Measurements from ENCODE around the gene LBHD2. TPM values are rescaled to one million over a fixed set of nuclear protein-coding genes. Genes with fewer than 3 reads are reported as not detected.
A peak's percentile ranks its signal among the peaks of the same experiment; 100 is the strongest.

Gene LBHD2
- polyA plus RNA-seq, 1 experiment, result not detected

DNA sequence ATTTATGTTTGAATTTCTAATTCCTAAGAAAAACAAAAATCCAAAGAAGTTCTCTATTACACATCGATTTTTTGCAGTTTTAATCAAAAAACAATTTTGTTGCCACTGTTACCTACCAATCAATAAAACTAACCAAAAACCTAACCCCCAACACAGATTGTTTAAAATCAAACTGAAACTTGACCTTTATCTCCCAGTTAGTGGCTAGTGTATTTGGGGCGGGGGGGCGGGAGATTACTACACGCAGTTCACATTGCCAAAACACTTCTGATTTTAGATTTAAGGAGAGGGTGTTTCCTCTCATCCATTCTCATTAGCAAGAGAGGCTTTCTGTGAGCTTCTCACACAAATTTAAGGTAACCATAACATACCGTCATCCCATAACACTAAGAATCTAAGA is 33.1 kb upstream of the LBHD2 start:
- no peak for DNase-seq (ENCODE audit: low read depth)
- CTCF ChIA-PET, result no interaction called here
- Histone ChIP-seq H3K4me3 (ENCODE audit: low read depth, low read length) (no peak overlapping the region), H3K36me3 (ENCODE audit: control insufficient read depth, insufficient read depth, low read length) (no peaks in the 10 kb centered on the region; the same call in 1 of the 2 replicates), H3K27me3 (ENCODE audit: control insufficient read depth, insufficient read depth, low read length) (no peaks in the 10 kb centered on the region)
- TF ChIP-seq, protein P1, sequence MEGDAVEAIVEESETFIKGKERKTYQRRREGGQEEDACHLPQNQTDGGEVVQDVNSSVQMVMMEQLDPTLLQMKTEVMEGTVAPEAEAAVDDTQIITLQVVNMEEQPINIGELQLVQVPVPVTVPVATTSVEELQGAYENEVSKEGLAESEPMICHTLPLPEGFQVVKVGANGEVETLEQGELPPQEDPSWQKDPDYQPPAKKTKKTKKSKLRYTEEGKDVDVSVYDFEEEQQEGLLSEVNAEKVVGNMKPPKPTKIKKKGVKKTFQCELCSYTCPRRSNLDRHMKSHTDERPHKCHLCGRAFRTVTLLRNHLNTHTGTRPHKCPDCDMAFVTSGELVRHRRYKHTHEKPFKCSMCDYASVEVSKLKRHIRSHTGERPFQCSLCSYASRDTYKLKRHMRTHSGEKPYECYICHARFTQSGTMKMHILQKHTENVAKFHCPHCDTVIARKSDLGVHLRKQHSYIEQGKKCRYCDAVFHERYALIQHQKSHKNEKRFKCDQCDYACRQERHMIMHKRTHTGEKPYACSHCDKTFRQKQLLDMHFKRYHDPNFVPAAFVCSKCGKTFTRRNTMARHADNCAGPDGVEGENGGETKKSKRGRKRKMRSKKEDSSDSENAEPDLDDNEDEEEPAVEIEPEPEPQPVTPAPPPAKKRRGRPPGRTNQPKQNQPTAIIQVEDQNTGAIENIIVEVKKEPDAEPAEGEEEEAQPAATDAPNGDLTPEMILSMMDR (IDR thresholded peaks at IDR 0.05; ENCODE audit: insufficient read depth, low read depth, low read length), result no peak
- POLR2A ChIA-PET, result no interaction called here

DNA sequence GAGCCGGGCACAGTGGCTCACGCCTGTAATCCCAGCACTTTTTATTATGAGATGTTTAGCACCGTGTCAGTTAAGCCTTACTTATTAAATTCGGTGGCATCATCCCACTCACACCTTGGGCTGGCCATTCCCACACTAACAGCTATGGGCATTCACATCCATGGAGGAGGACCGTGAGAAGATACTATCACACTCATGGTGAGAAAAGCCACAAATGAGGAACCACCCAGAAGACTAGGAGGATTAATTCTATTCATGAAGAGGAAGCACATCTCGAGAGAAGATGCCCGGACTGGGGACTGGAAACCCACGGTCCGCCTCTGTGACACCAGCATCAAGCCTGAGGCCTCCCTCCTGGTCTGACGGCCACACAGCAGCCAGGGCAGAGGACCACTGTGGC is 31.6 kb upstream of the LBHD2 start:
- no peak for DNase-seq (ENCODE audit: low read depth)
- Histone ChIP-seq H3K4me3 (ENCODE audit: low read depth, low read length) (no peak overlapping the region), H3K36me3 (ENCODE audit: control insufficient read depth, insufficient read depth, low read length) (no peaks in the 10 kb centered on the region; the same call in 1 of the 2 replicates), H3K27me3 (ENCODE audit: control insufficient read depth, insufficient read depth, low read length) (no peaks in the 10 kb centered on the region)
- POLR2A ChIA-PET, result no interaction called here
- CTCF ChIA-PET, result no interaction called here
- TF ChIP-seq, protein P1 (IDR thresholded peaks at IDR 0.05; ENCODE audit: insufficient read depth, low read depth, low read length), result no peak

DNA sequence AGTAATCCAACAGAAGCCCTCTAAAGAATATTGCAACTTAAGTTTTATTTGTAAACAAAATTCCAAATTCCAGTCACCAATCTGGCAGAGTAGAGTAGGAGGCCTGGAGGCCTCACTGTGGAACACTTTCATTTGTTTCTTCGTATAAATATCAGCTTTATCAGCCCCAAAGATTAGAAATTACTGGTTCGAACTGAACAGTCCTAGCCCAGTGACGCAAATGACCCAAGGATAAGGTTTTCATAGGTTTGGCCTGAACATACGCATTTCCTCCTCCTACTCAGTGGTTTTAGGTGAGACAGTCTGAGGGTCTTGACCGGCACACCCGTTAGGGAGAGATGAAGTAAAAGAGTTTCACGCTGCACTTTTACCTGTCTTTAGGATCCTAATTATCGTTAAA is 28.3 kb upstream of the LBHD2 start:
- no peak for DNase-seq (ENCODE audit: low read depth)
- H3K27me3 ChIP-seq (ENCODE audit: control insufficient read depth, insufficient read depth, low read length), result no peaks in the 10 kb centered on the region
- H3K36me3 ChIP-seq (ENCODE audit: control insufficient read depth, insufficient read depth, low read length), result no peaks in the 10 kb centered on the region
- POLR2A ChIA-PET, result no interaction called here
- CTCF ChIA-PET, result interaction anchor here (0.9 kb wide), 1 partner anchor 8 kb away, joined by 3 read pairs; no protein-coding TSS in a partner anchor
- TF ChIP-seq, protein P1 (IDR thresholded peaks at IDR 0.05; ENCODE audit: insufficient read depth, low read depth, low read length), result no peak
- peak overlapping the region; percentile 99 for H3K4me3 ChIP-seq (ENCODE audit: low read depth, low read length)

DNA sequence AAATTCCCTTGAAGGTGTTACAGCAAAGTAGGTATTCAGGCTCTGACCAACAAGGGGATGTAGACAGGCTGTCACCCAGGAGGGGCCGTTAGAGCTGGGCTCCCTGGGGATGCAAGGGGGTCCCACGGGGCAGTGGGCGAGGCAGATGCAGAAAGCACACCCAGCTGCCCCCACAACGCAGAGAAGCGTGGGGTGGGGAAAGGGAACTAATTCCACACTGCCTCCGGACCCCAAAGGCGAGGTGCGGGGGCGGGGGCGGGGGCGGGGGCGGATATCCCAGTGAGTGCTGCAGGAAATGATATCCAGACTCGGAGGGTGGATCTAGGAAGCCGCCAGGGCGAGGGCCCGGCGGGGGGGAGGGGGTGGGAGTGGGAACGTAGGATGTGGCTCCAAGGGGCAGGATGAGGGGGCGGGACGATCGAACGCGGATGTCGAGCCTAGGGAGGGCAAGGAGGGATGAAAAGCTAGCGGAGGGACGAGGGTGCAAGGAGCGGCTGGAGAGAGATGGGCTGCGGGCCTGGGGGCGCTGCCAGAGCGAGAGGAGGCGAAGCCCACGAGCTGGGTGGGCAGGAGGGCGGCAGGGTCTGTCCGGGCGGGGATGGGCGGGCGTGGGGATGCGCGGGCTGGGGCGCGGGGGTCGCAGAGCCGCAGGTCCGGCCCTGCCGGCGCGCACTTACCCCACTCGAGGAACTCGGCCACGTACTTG is 27.5 kb upstream of the LBHD2 start:
- DNase-seq (ENCODE audit: low read depth), result no peak
- CTCF ChIA-PET, result interaction anchor here (0.9 kb wide), 1 partner anchor 9 kb away, joined by 3 read pairs; no protein-coding TSS in a partner anchor
- TF ChIP-seq, protein P1 (IDR thresholded peaks at IDR 0.05; ENCODE audit: insufficient read depth, low read depth, low read length), result no peak
- POLR2A ChIA-PET, result interaction anchor here (0.6 kb wide), 1 partner anchor 11 kb away, joined by 10 read pairs; no protein-coding TSS in a partner anchor
- Histone ChIP-seq H3K4me3 (ENCODE audit: low read depth, low read length) (peak overlapping the region; percentile 99), H3K36me3 (ENCODE audit: control insufficient read depth, insufficient read depth, low read length) (no peaks in the 10 kb centered on the region), H3K27me3 (ENCODE audit: control insufficient read depth, insufficient read depth, low read length) (no peaks in the 10 kb centered on the region)

DNA sequence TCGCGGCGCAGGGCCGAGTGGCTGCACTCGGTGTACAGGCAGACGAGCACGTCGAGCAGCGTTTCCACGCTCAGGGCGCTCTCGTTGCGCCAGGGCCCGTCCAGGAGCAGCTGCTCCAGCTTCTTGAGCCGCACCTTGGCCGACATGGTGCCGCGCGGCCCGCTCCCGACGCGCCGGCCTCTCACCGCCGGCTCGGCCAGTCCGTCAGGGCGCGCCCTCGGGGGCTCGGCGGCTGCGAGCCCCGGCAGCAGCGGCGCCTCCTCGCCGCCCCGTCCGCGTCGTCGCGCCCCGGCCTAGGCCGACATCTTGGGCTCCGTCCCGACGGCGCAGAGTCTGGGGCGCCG is 27.0 kb upstream of the LBHD2 start:
- Histone ChIP-seq H3K27me3 (ENCODE audit: control insufficient read depth, insufficient read depth, low read length) (no peaks in the 10 kb centered on the region), H3K36me3 (ENCODE audit: control insufficient read depth, insufficient read depth, low read length) (no peaks in the 10 kb centered on the region), H3K4me3 (ENCODE audit: low read depth, low read length) (peak overlapping the region; percentile 99)
- no peak for DNase-seq (ENCODE audit: low read depth)
- TF ChIP-seq, protein P1 (IDR thresholded peaks at IDR 0.05; ENCODE audit: insufficient read depth, low read depth, low read length), result no peak
- ChIA-PET CTCF (no interaction called here), POLR2A (no interaction called here)
